ENCODE measurements around the gene LRRC18. TPM values are rescaled to one million over a fixed set of nuclear protein-coding genes. Genes with fewer than 3 reads are reported as not detected.

The LRRC18 gene
- total and polyA plus RNA-seq, 9 of the 15 experiments (the other 6 are each of a cell fraction or from before 2014, with no cell fraction given) = not detected

GRCh38 chr10:48926764-48927540 lies 12.7 kb downstream of the LRRC18 start:
- H3K79me2 ChIP-seq (ENCODE audit: control insufficient read depth, insufficient read depth, low read length) = no peaks in the 10 kb centered on the region
- no peak overlapping the region for H2AFZ ChIP-seq (ENCODE audit: low read depth, low read length)
- CTCF ChIA-PET (ENCODE audit: low intra/inter-chr PET ratio) = no interaction called here
- H3K4me2 ChIP-seq (ENCODE audit: insufficient read depth, low read length) = no peak overlapping the region
- intact Hi-C loops (cut with micrococcal nuclease) = loop anchor here (10.0 kb wide), 1 partner anchor 262 kb away; no protein-coding TSS in a partner anchor
- in situ Hi-C loops (cut with MboI) = no loop called here
- POLR2A ChIA-PET = interaction anchor here (1.6 to 1.8 kb wide), 2 partner anchors 11 to 12 kb away, joined by 3 to 9 read pairs; partner anchors contain the start of gene LRRC18
- H3K9me1 ChIP-seq (ENCODE audit: control insufficient read depth, insufficient read depth, low read length) = no peaks in the 10 kb centered on the region
- no peaks in the 10 kb centered on the region; a peak in 1 of 5 replicates for H3K4me1 ChIP-seq (replicated peaks in 1 of 2; ENCODE audit: control insufficient read depth in 2 of 2, insufficient read depth in 2 of 2, low read length in 2 of 2)
- WGBS (ENCODE audit: insufficient coverage, low coverage, missing lambda C conversion rate) = 2% methylated on average over 13 of the region's 13 CpGs
- FAIRE-seq (no peak), DNase-seq (ENCODE audit: extremely low read depth in 1 of 4, low spot score in 3 of 4) (no peak), ATAC-seq (no peak)
- H3K36me3 ChIP-seq (ENCODE audit: control insufficient read depth, insufficient read depth, low read length) = no peaks in the 10 kb centered on the region
- H3K4me3 ChIP-seq = no peak overlapping the region
- BruUV-seq (replicated peaks) = no TSS peak
- H3K9ac ChIP-seq (ENCODE audit: insufficient read depth in 1 of 2, low read depth in 2 of 2, low read length in 2 of 2) = no peak overlapping the region
- H3K27ac ChIP-seq (ENCODE audit: extremely low read depth, low read depth, low read length) = no peak overlapping the region
- no peaks in the 10 kb centered on the region for H3K9me3 ChIP-seq (replicated peaks; ENCODE audit: control insufficient read depth, insufficient read depth, low read depth, low read length)
- H4K20me1 ChIP-seq (replicated peaks; ENCODE audit: control insufficient read depth, insufficient read depth, low read length) = no peaks in the 10 kb centered on the region
- H3K27me3 ChIP-seq (ENCODE audit: control insufficient read depth in 2 of 2, insufficient read depth in 2 of 2, low read length in 2 of 2) = peaks cover 14 to 38% of the 10 kb centered on the region in 2 experiments; a peak in 4 of 5 replicates
- TF ChIP-seq PHF21A (IDR thresholded peaks at IDR 0.05; ENCODE audit: borderline replicate concordance, low read depth) (no peak), KDM1A (IDR thresholded peaks at IDR 0.05) (no peak), BDP1 (IDR thresholded peaks at IDR 0.05; ENCODE audit: insufficient read depth, insufficient read length) (no peak), ZC3H4 (CRISPR knock-in tag; IDR thresholded peaks at IDR 0.05; ENCODE audit: borderline replicate concordance) (no peak), HNRNPL (IDR thresholded peaks at IDR 0.05; ENCODE audit: low read depth, low read length) (no peak), SUPT5H (IDR thresholded peaks at IDR 0.05) (no peak), PHB (CRISPR knock-in tag; IDR thresholded peaks at IDR 0.05) (no peak), FOXP1 (CRISPR knock-in tag; IDR thresholded peaks at IDR 0.05) (no peak), SMARCA4 (IDR thresholded peaks at IDR 0.05) (no peak), ZSCAN29 (IDR thresholded peaks at IDR 0.05) (no peak), HINFP (tag; conservative IDR thresholded peaks at IDR 0.05; ENCODE audit: low read depth) (no peak), E2F5 (CRISPR knock-in tag; IDR thresholded peaks at IDR 0.05) (no peak), ZBTB33 (CRISPR knock-in tag; IDR thresholded peaks at IDR 0.05) (no peak)
- TF ChIP-seq, protein P1, sequence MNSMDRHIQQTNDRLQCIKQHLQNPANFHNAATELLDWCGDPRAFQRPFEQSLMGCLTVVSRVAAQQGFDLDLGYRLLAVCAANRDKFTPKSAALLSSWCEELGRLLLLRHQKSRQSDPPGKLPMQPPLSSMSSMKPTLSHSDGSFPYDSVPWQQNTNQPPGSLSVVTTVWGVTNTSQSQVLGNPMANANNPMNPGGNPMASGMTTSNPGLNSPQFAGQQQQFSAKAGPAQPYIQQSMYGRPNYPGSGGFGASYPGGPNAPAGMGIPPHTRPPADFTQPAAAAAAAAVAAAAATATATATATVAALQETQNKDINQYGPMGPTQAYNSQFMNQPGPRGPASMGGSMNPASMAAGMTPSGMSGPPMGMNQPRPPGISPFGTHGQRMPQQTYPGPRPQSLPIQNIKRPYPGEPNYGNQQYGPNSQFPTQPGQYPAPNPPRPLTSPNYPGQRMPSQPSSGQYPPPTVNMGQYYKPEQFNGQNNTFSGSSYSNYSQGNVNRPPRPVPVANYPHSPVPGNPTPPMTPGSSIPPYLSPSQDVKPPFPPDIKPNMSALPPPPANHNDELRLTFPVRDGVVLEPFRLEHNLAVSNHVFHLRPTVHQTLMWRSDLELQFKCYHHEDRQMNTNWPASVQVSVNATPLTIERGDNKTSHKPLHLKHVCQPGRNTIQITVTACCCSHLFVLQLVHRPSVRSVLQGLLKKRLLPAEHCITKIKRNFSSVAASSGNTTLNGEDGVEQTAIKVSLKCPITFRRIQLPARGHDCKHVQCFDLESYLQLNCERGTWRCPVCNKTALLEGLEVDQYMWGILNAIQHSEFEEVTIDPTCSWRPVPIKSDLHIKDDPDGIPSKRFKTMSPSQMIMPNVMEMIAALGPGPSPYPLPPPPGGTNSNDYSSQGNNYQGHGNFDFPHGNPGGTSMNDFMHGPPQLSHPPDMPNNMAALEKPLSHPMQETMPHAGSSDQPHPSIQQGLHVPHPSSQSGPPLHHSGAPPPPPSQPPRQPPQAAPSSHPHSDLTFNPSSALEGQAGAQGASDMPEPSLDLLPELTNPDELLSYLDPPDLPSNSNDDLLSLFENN (IDR thresholded peaks at IDR 0.05; ENCODE audit: low read depth in 2 of 2, low read length in 2 of 2) = no peak

Data from K562 (cell line).